Sigmoid colon (tissue), 4 donors: ENCODE data around the gene WFDC10B.

Experiments
- CTCF ChIP-seq, 4 experiments: fragments of 450-650 bp in 3 of 4; fragments of 200-600 bp in 1 of 4; IDR thresholded peaks; one replicate each; pipeline ENCODE4 v1.5.1; 2016 to 2019; ENCODE audit warnings: antibody characterized with exemption in 4 of 4, mild to moderate bottlenecking in 3 of 4, moderate library complexity in 2 of 4
- EP300 ChIP-seq, 4 donors: sonication (generic); formaldehyde crosslinking; IDR thresholded peaks; one replicate each; pipeline ENCODE4 v1.6.1; 2017; ENCODE audit warnings: antibody characterized with exemption in 4 of 4
- POLR2A ChIP-seq, 2 donors: fragments of 450-650 bp; IDR thresholded peaks; one replicate each; pipeline ENCODE4 v1.6.1; 2016; ENCODE audit warnings: antibody characterized with exemption in 2 of 2, mild to moderate bottlenecking in 2 of 2, moderate library complexity in 2 of 2
- POLR2AphosphoS5 ChIP-seq, 4 donors: sonication (generic); formaldehyde crosslinking; IDR thresholded peaks; one replicate each; pipeline ENCODE4 v1.6.1; 2017; ENCODE audit warnings: antibody characterized with exemption in 4 of 4

GRCh38 chr20:45647441-45648050, 57.3 kb downstream of the WFDC10B start:
- TF ChIP-seq POLR2A (IDR thresholded peaks at IDR 0.05) (no peak), CTCF (IDR thresholded peaks at IDR 0.05) (no peak), POLR2AphosphoS5 (IDR thresholded peaks at IDR 0.05) (no peak), EP300 (IDR thresholded peaks at IDR 0.05) (no peak)
